HG02642 (cell line): Measurements from ENCODE around the gene ITGA8.
"Not testable (repeated sequence)": the region's sequence is repeated elsewhere in the genome, so short reads cannot be mapped to it uniquely, and the experiment has no call there.

Experiments used
- ATAC-seq: cut with Tn5 transposase; IDR thresholded peaks from one replicate; pipeline ENCODE4 v1.9.1; 2021; ENCODE audit warnings: mild to moderate bottlenecking; ENCODE audit not compliant: unreplicated experiment, poor library complexity

The ITGA8 gene

DNA sequence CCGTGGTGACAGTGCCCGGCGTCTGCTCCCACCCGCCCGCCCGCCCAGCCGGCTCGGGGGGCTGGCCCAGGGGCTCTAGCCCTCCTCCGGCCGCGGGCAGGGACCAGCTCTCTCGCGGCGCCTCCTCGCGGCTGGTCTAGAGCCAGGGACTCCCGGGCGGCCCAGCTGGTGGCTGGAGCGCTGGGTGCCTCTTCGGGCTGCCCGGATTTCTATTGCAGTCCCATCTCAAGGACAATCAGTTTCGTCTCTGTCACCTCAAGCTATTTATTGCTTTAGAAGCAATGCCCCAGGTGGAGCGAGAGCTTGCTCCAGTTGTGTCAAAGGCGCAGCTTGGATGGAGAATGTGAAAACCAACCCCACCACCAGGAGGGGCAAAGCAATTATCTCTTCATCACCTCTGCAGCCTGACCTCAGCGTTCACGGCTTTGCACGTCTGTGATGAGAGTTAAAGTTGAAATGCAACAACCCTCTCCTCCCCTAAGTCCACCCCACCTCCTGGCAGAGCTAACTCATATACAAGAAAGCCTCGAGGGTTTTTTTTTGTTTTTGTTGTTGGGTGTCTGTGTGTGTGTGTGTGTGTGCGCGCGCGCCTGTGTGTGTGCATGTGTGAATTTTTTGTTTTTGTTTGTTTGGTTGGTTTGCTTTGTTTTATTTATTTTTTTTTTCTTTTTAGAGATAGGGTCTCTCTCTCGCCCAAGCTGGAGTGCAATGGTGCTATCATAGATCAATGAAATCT, at the start of gene ITGA8:
Gene ITGA8 (minus strand): TSS at position 24 of the 736 bp plus-strand sequence. CDS start 151 bp downstream, outside the sequence.
- no peak for ATAC-seq

DNA sequence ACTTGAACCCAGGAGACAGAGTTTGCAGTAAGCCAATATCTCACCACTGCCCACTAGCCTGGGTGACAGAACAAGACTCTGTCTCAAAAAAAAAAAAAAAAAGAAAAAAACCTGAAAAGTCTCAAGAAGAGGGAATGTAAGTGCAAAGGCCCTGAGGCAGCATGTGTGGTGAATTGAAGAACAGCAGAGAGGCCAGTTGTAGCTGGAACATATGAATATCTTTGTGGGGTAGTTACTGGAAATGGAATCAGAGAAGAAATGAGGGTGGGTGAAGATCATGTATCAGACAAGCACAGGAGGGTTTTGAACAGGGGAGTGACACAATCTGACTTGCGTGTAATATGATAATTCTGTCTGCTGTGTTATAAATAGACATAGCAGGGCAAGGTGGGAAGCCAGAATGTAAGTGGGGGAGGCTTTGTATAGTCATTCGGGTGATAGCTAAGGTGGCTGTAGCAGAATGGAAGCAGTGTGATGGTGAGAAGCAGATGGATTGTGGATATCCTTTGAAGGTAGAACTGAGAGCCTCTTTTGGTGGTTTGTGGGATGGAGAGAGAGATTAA, 45.3 kb upstream of the ITGA8 start:
- ATAC-seq: no peak

DNA sequence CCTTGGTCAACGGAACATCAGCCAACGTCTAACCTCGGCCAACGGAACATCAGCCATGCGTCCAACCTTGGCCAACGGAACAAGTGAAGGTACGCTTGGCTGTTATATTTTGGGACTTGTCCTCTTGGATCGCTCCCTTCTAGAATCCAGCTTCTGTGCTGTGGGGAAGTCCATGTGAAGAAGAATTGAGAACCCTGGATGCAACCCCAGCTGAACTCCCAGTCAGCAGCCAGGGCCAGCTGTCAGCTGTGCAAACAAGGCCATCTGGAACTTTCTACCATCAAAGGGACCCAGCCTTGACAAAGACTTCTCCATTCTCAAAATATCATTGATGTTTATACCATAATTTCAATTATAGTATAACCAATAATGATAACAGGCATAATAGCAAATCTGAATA, 43.3 kb upstream of the ITGA8 start:
- no peak for ATAC-seq

DNA sequence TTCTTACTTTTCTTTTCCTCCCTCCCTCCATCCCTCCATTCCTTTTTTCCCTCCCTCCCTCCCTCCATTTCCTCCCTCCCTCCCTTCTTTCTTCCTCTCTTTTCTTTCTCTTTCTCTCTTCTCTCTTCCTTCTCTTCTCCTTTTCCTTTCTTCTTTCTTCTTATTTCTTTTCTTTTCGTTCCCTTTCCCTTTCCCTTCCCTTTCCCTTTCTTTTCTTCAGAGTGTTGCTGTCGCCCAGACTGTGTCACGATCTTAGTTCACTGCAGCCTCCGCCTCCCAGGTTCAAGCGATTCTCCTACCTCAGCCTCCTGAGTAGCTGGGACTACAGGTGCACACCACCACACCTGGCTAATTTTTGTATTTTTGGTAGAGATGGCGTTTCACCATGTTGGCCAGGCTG, 42.5 kb upstream of the ITGA8 start:
- ATAC-seq: not testable (repeated sequence)

DNA sequence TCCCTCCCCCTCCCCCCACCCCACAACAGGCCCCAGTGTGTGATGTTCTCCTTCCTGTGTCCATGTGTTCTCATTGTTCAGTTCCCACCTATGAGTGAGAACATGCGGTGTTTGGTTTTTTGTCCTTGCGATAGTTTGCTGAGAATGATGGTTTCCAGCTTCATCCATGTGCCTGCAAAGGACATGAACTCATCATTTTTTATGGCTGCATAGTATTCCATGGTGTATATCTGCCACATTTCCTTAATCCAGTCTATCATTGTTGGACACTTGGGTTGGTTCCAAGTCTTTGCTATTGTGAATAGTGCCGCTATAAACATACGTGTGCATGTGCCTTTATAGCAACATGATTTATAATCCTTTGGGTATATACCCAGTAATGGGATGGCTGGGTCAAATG, 41.5 kb upstream of the ITGA8 start:
- ATAC-seq: not testable (repeated sequence)

DNA sequence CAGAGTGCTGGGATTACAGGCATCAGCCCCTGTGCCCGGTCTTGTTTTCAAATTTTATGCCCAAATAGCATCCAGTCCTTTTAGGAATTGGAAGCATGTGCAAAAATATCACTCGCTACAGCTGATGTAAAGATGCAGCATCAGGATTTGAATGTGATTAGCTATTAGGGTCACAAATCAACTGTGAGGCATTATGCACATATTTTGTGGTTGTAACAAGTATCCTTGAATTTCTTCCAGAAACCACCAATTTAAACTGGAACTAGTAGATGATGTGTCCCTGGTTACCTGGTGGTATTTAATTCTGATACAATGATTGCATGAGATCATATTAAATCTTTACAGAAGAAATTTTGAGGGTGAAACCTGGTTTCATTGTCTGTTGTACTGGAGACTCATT, 41.0 kb upstream of the ITGA8 start:
- no peak for ATAC-seq

DNA sequence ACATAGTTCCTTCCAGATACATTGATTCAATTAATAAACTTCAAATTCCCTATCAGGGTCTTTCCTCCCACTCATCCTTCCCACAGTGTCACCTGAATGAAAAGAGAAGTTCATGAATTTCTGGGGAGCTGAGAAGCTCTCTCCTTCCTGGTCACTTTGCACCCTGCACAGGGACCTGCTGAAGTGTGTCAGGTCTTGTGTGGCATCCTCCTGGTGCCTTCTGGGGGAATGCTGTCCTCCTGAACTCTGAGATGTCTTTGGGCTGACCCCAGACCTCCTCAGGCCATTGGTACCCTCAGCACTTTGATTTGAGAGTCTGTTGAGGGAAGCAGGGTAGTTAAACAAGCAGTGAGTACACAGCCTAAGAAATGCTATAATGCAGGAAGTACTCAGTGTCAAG, 39.5 kb upstream of the ITGA8 start:
- ATAC-seq: no peak

DNA sequence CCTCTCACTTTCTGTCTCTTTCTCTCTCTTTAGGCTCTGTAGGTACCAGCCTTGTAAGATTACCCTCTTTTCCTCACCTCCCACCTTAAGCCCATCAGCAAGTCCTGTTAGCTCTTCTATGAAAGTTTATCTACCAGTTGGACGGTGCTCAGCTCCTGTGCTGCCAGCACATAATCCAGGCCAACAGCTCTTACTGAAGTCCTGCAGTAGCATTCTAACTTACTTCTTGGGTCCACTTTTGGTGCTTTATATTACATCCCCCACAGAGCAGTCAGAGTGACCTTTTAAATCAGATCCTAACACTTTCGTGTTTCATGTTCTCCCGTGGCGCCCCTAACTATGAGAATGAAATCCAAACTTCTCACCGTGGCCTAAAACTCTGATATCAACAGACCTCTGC, 38.9 kb upstream of the ITGA8 start:
- no peak for ATAC-seq

DNA sequence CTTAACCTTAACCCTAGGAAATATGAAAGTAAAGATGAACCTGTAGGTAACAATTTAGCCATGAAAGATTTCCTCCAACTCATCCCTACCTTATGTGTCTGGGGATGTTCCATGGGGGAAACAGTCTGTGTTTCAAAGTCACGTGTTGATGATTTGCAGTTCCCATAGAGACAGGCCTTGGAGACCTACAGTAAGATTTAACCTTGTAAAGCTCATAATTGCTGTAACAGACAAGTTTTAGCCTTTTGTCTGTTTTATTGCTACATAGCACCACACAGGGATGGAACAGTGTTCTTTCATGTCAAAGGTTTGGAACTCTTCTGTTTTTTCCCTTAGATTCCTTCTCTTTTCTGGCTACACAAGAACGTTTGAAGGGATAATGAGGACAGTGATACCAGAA, 35.2 kb upstream of the ITGA8 start:
- no peak for ATAC-seq

DNA sequence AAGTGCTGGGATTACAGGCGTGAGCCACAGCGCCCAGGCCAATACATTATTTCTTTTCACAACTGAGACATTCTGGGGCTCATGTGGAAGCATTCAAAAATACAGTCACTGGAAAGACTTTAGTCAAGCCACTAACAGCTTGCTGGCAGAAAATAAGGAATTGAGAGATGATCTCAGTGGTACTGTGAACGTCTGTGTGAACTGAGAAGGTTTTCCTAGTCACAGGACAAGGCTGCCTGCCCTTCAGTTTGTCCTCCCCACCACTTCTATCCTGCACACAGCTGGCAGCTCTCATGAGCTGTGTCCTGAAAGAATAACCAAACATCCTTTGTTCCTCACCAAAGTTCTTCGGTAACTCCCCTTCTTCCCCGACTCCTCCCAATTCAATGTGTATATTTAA, 31.3 kb upstream of the ITGA8 start:
- ATAC-seq: no peak

DNA sequence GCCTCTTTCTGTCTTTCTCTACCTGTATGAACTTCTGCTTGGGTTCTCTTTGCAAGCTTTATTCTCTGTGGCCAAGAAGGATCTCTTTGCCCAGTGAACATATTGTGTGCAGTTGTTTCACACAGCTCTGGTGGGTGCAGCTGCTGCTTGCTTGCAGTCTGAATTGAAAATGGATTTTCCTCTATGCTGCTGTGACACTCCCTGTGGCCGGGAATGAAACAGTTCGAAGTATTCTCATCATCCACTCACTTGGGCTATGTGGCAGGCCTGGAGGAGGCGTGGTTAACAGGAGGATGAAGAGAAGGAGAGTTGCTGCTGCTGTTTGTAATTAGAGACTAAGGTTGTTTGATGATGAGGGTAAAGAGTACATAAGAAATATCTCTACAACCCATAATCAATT, 28.4 kb upstream of the ITGA8 start:
- no peak for ATAC-seq

DNA sequence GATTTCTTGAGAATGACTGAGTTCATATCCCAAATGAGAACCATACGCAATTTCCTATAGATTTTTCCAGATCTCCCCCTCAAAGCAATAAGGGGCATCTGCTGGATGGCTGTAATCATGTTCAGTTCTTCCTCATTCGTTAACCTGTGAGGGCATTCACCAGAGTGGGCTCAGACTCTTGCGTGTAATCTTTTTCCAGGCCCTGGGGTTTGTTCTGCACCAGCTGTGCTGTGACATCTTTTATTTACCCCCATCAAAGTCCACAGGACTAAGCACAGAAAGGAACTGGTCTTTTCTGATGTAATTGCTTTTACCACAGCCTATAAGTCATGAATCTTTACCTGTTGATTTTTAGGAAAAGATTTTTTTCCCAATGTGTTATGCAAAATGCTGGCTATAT, 27.9 kb upstream of the ITGA8 start:
- no peak for ATAC-seq

DNA sequence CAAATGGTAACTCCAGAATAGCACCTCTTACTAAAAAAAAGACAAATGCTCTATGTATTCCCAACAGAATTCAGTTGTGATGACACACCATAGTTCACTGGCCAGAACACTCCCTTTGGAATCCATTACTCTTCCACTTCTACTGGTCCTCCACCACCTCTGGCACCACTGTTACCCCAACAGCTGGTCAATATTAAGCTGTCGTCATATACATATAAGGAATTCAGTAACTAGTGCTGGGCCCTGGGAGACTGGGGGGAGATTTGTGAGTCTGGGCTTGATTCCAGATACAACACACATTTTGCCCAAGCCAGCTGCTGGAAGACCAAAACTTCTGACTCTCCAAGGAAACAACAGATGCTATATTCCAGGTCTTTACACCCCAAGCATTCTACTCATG, 26.0 kb upstream of the ITGA8 start:
- ATAC-seq: no peak

DNA sequence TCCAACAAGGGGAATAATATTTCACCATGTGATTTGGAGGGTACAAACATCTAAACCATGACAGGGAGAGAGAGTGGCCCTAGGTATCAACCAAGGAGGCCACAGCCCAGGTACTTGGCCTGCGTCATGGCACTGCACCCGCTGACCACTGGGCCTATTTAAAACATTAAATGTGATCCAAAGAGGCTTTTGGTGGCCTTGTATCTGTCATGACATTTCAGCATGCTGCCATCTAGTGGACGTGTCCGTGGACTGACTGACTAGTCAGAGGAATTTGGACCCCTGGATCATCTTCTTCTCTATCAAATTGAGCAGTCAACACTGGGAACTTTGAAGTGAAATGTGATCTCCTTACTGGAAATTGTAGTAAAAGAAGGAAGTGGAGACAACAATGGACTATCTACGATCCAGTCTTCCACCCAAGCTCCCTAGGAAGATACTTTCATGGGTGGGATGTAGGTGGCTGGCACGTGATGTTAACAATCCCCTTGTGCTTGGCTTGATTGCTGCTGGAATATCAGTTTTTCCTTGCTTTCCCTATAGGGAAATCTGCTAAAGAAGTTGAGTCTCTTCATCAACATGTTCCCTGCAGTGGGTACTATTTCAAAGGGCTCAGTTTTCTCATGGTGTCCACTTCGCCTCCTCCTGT, 24.6 kb upstream of the ITGA8 start:
- ATAC-seq: peak; percentile 74

DNA sequence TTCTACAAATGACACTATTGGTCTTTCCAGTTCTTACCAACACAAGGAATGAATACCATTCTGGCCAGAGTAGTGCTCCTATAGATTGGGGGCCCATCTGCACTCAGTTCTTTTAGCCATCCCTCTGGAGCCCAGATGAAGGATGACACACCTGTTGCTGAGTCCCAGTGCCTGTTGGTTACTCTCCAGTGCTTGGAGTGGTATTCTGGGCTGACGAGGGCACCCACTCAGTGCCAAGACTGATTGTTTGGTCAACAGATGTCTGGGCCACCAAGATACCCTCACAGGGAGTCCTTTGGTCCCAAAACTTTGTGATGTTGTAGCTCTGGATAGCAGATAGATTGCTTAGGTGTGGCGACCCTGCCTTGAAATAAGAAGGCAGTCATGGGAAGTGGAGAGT, 23.7 kb upstream of the ITGA8 start:
- ATAC-seq: no peak

DNA sequence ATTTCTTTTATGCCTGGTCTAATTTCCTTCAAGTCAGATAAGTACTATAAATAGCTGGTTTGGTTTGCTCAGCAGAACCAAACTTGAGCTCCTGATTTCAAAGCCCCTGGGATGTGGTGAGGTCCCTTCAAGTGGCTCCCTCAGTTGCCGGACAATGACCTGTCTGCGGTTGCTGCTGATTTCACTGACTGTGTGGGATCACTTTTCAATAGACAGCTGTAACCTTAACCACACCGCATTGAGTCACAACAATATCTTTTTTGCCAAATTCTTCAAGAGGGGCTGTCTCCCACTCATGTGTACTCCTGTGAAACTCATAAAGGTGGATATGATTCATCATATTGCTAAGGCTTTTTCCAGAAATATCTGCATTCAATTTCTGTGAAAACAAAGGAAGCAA, 23.1 kb upstream of the ITGA8 start:
- ATAC-seq: no peak

DNA sequence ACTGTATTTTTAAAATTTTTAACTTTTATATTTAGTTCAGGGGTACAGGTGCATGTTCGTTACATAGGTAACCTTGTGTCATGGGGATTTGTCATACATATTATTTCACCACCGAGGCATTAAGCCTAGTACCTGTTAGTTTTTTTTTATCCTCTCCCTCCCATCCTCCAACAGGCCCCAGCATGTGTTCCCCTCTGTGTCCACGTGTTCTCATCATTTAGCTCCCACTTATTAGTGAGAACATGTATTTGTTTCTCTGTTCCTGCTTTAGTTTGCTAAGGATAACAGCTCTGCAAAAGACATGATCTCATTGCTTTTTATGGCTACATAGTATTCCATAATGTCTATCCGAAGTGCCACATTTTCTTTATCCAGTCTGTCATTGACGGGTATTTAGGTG, 22.4 kb upstream of the ITGA8 start:
- ATAC-seq: no peak

DNA sequence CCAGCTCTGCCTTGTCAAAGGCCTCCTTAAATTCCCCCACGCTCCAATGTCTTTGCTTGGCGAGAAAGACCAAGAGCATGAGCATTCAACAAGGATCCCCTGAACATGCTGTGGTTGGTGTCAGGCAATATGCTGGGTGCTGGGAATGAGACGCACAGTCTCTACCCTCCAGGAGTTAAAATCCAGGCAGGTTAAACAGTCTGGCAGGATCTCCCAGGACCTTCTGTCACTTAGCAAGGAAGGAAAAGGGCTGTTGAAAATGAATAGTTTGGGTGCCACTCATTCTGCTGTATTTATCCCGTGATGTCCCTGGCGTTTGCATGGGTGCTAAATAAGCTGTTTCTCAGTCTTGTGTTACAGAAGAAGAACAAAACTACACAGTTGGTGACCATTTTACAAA, 21.9 kb upstream of the ITGA8 start:
- ATAC-seq: no peak

DNA sequence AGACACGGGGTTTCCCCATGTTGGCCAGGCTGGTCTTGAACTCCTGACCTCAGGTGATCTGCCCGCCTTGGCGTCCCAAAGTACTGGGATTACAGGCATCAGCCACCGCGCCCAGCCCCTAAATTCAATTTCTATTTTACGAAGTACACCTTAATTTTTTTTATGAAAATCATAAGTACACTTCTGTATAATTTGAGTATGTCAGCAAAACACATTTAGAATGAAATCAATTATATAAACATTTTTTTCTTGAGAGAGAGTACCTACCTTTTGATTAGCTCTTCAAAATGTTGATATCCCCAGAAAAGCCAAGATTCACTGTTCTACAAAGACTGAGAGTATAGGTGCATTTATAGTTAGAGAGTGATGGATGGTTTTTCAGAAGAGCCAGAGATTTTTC, 20.5 kb upstream of the ITGA8 start:
- no peak for ATAC-seq

DNA sequence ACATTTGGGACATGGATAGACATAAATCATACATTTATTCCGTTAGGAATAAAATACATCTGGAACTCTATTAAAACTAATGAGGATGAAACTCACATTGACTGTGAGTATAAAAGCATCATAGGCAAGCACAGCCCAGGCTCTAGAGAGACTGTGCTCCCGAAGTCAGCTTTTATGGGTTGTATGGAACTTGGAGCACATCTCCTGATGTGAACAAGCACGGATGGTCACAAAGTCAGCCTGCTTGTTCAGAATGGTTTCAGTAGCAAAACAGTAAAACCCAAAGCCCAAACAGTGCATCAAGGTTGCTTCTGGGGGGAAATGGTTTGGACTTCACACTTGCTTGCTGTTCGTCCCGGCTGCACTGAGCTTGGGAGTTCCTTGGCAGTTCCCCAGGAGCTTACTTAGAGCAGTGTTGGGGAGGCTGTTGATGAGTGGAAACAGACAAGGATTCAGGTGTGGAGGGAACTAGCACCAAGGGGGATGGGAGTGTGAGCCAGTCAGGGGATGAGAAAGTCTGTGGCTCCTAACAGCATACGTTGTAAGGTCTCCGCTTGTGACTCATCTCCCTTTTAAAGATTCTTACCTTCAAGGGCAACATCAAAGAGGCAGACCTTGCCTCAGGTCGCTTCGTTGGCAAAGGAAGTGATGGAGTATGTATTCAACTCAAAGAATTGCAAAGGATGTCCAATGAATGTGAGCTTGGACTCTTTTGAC, 19.7 kb upstream of the ITGA8 start:
- ATAC-seq: no peak

DNA sequence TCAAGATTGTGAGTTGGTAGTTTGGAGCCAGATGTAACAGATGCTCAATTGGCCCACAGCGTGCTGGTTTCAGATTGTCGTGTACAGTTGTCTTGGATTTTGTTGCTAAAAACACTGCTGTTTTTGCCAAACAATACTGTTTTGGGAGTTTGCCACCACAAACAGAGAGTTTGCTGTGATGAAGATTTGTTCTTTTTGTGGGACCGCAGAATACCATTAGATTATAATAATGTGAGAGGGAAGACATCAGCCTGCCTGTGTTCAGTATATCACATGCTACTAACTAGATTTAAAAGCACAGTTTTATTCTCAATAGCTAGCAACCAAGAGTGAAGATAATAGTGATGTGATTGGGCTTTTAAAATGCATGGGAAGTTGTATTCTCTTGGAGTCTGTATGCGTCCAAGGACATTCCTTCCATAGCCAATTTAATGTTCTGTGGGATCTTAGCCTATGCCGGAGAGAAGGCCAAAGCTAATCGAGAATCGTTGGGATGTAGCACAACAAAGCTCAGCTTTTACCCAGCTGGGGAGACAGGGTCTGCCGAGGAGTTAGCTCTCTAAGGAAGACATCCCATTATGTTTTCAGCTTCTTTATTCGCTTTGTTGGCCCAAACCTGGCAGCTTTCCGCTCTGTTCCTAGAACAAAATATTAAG, 18.7 kb upstream of the ITGA8 start:
- ATAC-seq: no peak
